ENCODE measurements around the gene DCTN4.

Gene DCTN4

GRCh38 chr5:150763023-150763769 is 4.4 kb upstream of the DCTN4 start:
- Histone ChIP-seq H2AFZ (ENCODE audit: low read depth, low read length) (no peak overlapping the region), H3K4me3 (ENCODE audit: low read depth in 1 of 2, low read length in 2 of 2) (no peak overlapping the region), H3K4me2 (ENCODE audit: insufficient read depth, low read length) (no peak overlapping the region), H4K20me1 (ENCODE audit: insufficient read depth, low read length) (no peaks in the 10 kb centered on the region), H3K9ac (ENCODE audit: low read depth, low read length) (no peak overlapping the region), H3K79me2 (ENCODE audit: insufficient read depth, low read length) (peaks cover 2% of the 10 kb centered on the region), H3K9me3 (ENCODE audit: insufficient read depth, low read length, severe bottlenecking) (no peaks in the 10 kb centered on the region), H3K4me1 (ENCODE audit: insufficient read depth, low read length) (peaks cover 9% of the 10 kb centered on the region), H3K27ac (ENCODE audit: low read length) (no peak overlapping the region), H3K27me3 (ENCODE audit: insufficient read depth, low read length, poor library complexity) (no peaks in the 10 kb centered on the region), H3K36me3 (ENCODE audit: insufficient read depth, low read length) (no peaks in the 10 kb centered on the region)
- no peak for TF ChIP-seq EZH2 (IDR thresholded peaks at IDR 0.05; ENCODE audit: borderline replicate concordance, low read depth, low read length, severe bottlenecking)
- TF ChIP-seq, protein P1, sequence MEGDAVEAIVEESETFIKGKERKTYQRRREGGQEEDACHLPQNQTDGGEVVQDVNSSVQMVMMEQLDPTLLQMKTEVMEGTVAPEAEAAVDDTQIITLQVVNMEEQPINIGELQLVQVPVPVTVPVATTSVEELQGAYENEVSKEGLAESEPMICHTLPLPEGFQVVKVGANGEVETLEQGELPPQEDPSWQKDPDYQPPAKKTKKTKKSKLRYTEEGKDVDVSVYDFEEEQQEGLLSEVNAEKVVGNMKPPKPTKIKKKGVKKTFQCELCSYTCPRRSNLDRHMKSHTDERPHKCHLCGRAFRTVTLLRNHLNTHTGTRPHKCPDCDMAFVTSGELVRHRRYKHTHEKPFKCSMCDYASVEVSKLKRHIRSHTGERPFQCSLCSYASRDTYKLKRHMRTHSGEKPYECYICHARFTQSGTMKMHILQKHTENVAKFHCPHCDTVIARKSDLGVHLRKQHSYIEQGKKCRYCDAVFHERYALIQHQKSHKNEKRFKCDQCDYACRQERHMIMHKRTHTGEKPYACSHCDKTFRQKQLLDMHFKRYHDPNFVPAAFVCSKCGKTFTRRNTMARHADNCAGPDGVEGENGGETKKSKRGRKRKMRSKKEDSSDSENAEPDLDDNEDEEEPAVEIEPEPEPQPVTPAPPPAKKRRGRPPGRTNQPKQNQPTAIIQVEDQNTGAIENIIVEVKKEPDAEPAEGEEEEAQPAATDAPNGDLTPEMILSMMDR (IDR thresholded peaks at IDR 0.05; ENCODE audit: borderline replicate concordance, extremely low read depth, low read length, poor library complexity, severe bottlenecking): no peak
- no peak for ATAC-seq (ENCODE audit: insufficient read depth, low read depth)
- no peak for DNase-seq

DNA sequence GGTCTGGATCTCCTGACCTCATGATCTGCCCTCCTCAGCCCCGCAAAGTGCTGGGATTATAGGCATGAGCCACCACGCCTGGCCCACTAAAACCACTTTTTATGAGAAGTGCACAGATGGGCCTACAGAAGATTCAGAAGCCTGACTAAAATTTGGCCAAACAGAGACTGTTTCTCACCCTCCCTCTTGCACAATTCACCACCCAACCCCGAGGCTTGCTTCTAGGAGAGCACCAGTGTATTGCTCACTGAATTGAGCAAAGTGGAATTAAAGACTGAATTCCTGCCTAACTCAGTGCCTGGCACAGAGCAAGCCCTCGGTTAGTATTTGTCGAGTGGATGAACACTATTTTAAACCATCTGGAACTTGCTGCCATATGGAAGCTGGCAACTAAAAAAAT is 3.4 kb upstream of the DCTN4 start:
- Histone ChIP-seq H2AFZ (ENCODE audit: low read depth, low read length) (no peak overlapping the region), H3K4me1 (ENCODE audit: insufficient read depth, low read length) (peaks cover 16% of the 10 kb centered on the region), H3K27me3 (ENCODE audit: insufficient read depth, low read length, poor library complexity) (no peaks in the 10 kb centered on the region), H4K20me1 (ENCODE audit: insufficient read depth, low read length) (peaks cover 2% of the 10 kb centered on the region; the same call in 1 of the 2 replicates), H3K27ac (ENCODE audit: low read length) (no peak overlapping the region), H3K79me2 (ENCODE audit: insufficient read depth, low read length) (peaks cover 12% of the 10 kb centered on the region), H3K4me3 (ENCODE audit: low read depth in 1 of 2, low read length in 2 of 2) (no peak overlapping the region), H3K9ac (ENCODE audit: low read depth, low read length) (no peak overlapping the region), H3K9me3 (ENCODE audit: insufficient read depth, low read length, severe bottlenecking) (no peaks in the 10 kb centered on the region), H3K36me3 (ENCODE audit: insufficient read depth, low read length) (peaks cover 2% of the 10 kb centered on the region; the same call in 1 of the 2 replicates), H3K4me2 (ENCODE audit: insufficient read depth, low read length) (no peak overlapping the region)
- ATAC-seq (ENCODE audit: insufficient read depth, low read depth) (no peak), DNase-seq (no peak)
- no peak for TF ChIP-seq EZH2 (IDR thresholded peaks at IDR 0.05; ENCODE audit: borderline replicate concordance, low read depth, low read length, severe bottlenecking)
- TF ChIP-seq, protein P1 (IDR thresholded peaks at IDR 0.05; ENCODE audit: borderline replicate concordance, extremely low read depth, low read length, poor library complexity, severe bottlenecking): no peak

DNA sequence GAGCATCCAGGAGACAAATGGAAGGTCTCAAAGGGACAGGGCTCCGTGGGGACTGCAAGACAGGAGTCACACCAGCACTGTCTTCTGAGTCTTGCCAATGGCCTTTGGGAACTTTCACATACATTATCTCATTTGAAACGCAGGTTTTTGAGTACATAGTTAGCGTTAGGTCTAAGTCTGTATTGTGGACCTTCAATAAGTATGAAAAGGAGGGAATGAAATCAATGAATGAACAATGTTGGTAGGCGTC is 442 bp upstream of the DCTN4 start:
- no peaks in the 10 kb centered on the region for H3K9me3 ChIP-seq (ENCODE audit: insufficient read depth, low read length, severe bottlenecking)
- no peak for TF ChIP-seq EZH2 (IDR thresholded peaks at IDR 0.05; ENCODE audit: borderline replicate concordance, low read depth, low read length, severe bottlenecking)
- TF ChIP-seq, protein P1 (IDR thresholded peaks at IDR 0.05; ENCODE audit: borderline replicate concordance, extremely low read depth, low read length, poor library complexity, severe bottlenecking): no peak
- H3K4me3 ChIP-seq (ENCODE audit: low read depth in 1 of 2, low read length in 2 of 2): peak overlapping the region in 1 of 2 experiments; percentile 90; a peak in 3 of 4 replicates
- no peak for ATAC-seq (ENCODE audit: insufficient read depth, low read depth)
- H3K9ac ChIP-seq (ENCODE audit: low read depth, low read length): peak overlapping the region; percentile 79
- H3K4me2 ChIP-seq (ENCODE audit: insufficient read depth, low read length): peak overlapping the region; percentile 62
- peak overlapping the region; percentile 76 for H2AFZ ChIP-seq (ENCODE audit: low read depth, low read length)
- H3K4me1 ChIP-seq (ENCODE audit: insufficient read depth, low read length): peaks cover 23% of the 10 kb centered on the region
- peak overlapping the region; percentile 89 for H3K27ac ChIP-seq (ENCODE audit: low read length)
- H3K36me3 ChIP-seq (ENCODE audit: insufficient read depth, low read length): peaks cover 24% of the 10 kb centered on the region
- DNase-seq: no peak
- peaks cover 2% of the 10 kb centered on the region; the same call in 1 of the 2 replicates for H4K20me1 ChIP-seq (ENCODE audit: insufficient read depth, low read length)
- H3K27me3 ChIP-seq (ENCODE audit: insufficient read depth, low read length, poor library complexity): no peaks in the 10 kb centered on the region
- peaks cover 41% of the 10 kb centered on the region for H3K79me2 ChIP-seq (ENCODE audit: insufficient read depth, low read length)

Data from DND-41 (cell line).